A549 (cell line): ENCODE results near the gene IL20RA. TPM values are rescaled to one million over a fixed set of nuclear protein-coding genes. Genes with fewer than 3 reads are reported as not detected.

ENCODE experiments used
- ATAC-seq, 2 experiments: fragments of 200-7000 bp in 1 of 2; fragments of >200 bp in 1 of 2; cut with Nextera tagmentation in 1 of 2; cut with Tn5 transposase in 1 of 2; 3 replicates each; pipeline versions ENCODE4 v1.8.0 to v1.9.1; 2018 to 2020; ENCODE audit warnings: mild to moderate bottlenecking in 1 of 2, moderate library complexity in 1 of 2
- CTCF ChIA-PET: fragments of 300-600 bp; sonication (Branson Sonifier 250); formaldehyde crosslinking; extraction: SDS; loops from one replicate; lab custom pipeline; 2021; ENCODE audit warnings: antibody characterized with exemption, inconsistent platforms; lab: Yijun Ruan, JAX
- POLR2A ChIA-PET: fragments of 350-600 bp; formaldehyde crosslinking; extraction: SDS; loops from one replicate; lab custom pipeline; 2021; ENCODE audit warnings: antibody characterized with exemption, inconsistent platforms; lab: Yijun Ruan, JAX
- DNase-seq, 2 experiments: peaks; one replicate each; pipeline versions ENCODE4 v3.0.0 to v3.0.0-alpha.2; 2011 to 2016; ENCODE audit warnings: low read depth in 1 of 2, low spot score in 1 of 2
- FAIRE-seq: peaks from 2 replicates; lab custom pipeline; 2011; peaks lifted over from hg19 to GRCh38; lab: Jason Lieb, UNC
- H3K27ac ChIP-seq, 2 experiments: fragments of >200 bp; sonication (Bioruptor Twin); formaldehyde crosslinking; 3 replicates each; pipeline ENCODE4 v1.5.1; 2016 to 2017
- H3K4me1 ChIP-seq: fragments of >200 bp; sonication (Bioruptor Twin); formaldehyde crosslinking; 3 replicates; pipeline ENCODE4 v1.6.1; 2016
- H3K4me2 ChIP-seq: fragments of >200 bp; sonication (Bioruptor Twin); formaldehyde crosslinking; 3 replicates; pipeline ENCODE4 v1.6.1; 2016
- H3K4me3 ChIP-seq: fragments of >200 bp; sonication (Bioruptor Twin); formaldehyde crosslinking; 3 replicates; pipeline ENCODE4 v1.5.1; 2016
- H3K9me3 ChIP-seq: fragments of >200 bp; sonication (Bioruptor Twin); formaldehyde crosslinking; 3 replicates; pipeline ENCODE4 v1.6.1; 2016
- CBX8 ChIP-seq: fragments of 200-600 bp; sonication (generic); IDR thresholded peaks from 2 replicates; pipeline ENCODE4 v1.6.1; 2016
- CEBPB ChIP-seq, 2 experiments: fragments of >200 bp in 1 of 2; sonication (Bioruptor Twin) in 1 of 2; formaldehyde crosslinking in 1 of 2; IDR thresholded peaks; 2 replicates each; pipeline ENCODE4 v1.6.1; 2012 to 2016
- ESRRA ChIP-seq: fragments of 150-350 bp; IDR thresholded peaks from 2 replicates; pipeline ENCODE4 v1.6.1; 2014; ENCODE audit warnings: mild to moderate bottlenecking, low read length, borderline replicate concordance
- FOSB ChIP-seq: fragments of 250-450 bp; sonication (Bioruptor Pico); IDR thresholded peaks from 2 replicates; pipeline ENCODE4 v1.5.0; 2020; ENCODE audit warnings: mild to moderate bottlenecking, moderate library complexity
- FOSL2 ChIP-seq, 2 experiments: fragments of 450-650 bp in 1 of 2; fragments of >200 bp in 1 of 2; sonication (Bioruptor Twin) in 1 of 2; formaldehyde crosslinking; IDR thresholded peaks; 2 replicates each; pipeline versions ENCODE4 v1.5.0 to v1.6.1; 2016 to 2020; ENCODE audit warnings: mild to moderate bottlenecking in 1 of 2, moderate library complexity in 1 of 2
- GATA3 ChIP-seq: IDR thresholded peaks from 2 replicates; pipeline ENCODE4 v1.6.1; 2012; ENCODE audit warnings: borderline replicate concordance
- HOXA7 ChIP-seq: fragments of 250-450 bp; sonication (Bioruptor Pico); IDR thresholded peaks from 2 replicates; pipeline ENCODE4 v1.5.0; 2020; ENCODE audit warnings: mild to moderate bottlenecking, moderate library complexity
- HOXB13 ChIP-seq: fragments of 250-450 bp; sonication (Bioruptor Pico); IDR thresholded peaks from 2 replicates; pipeline ENCODE4 v1.5.0; 2020; ENCODE audit warnings: low read depth, mild to moderate bottlenecking, moderate library complexity
- KDM5A ChIP-seq: fragments of 200-600 bp; sonication (generic); IDR thresholded peaks from 2 replicates; pipeline ENCODE4 v1.6.1; 2016; ENCODE audit warnings: antibody characterized with exemption, mild to moderate bottlenecking
- NFE2L2 ChIP-seq: fragments of 150-350 bp; conservative IDR thresholded peaks from 2 replicates; pipeline ENCODE4 v1.6.1; 2014; ENCODE audit warnings: low read length
- NPAS2 ChIP-seq: fragments of 250-450 bp; sonication (Bioruptor Pico); IDR thresholded peaks from 2 replicates; pipeline ENCODE4 v1.8.0; 2022; ENCODE audit warnings: mild to moderate bottlenecking, moderate library complexity, borderline replicate concordance
- RARB ChIP-seq: fragments of 250-450 bp; sonication (Bioruptor Pico); IDR thresholded peaks from 2 replicates; pipeline ENCODE4 v1.8.0; 2021; ENCODE audit warnings: mild to moderate bottlenecking, moderate library complexity
- RFX5 ChIP-seq: fragments of 450-650 bp; IDR thresholded peaks from 2 replicates; pipeline ENCODE4 v1.7.1; 2014; ENCODE audit warnings: antibody characterized with exemption, mild to moderate bottlenecking, moderate library complexity
- RNF2 ChIP-seq: fragments of 200-600 bp; sonication (generic); IDR thresholded peaks from 2 replicates; pipeline ENCODE4 v1.6.1; 2016; ENCODE audit warnings: low read depth, mild to moderate bottlenecking, antibody characterized with exemption, moderate library complexity, borderline replicate concordance
- SREBF2 ChIP-seq: fragments of 450-650 bp; IDR thresholded peaks from 2 replicates; pipeline ENCODE4 v1.6.1; 2014; ENCODE audit warnings: mild to moderate bottlenecking, moderate library complexity
- TP53 ChIP-seq: fragments of 250-450 bp; sonication (Bioruptor Pico); IDR thresholded peaks from 2 replicates; pipeline ENCODE4 v1.5.0; 2021; ENCODE audit warnings: mild to moderate bottlenecking, moderate library complexity
- ZC3H11A ChIP-seq: fragments of 450-650 bp; IDR thresholded peaks from 2 replicates; pipeline ENCODE4 v1.6.1; 2014; ENCODE audit warnings: antibody characterized with exemption, mild to moderate bottlenecking
- WGBS: methylation state at CpG from one replicate; pipeline ENCODE4 v1.1.6; 2017; ENCODE audit errors: missing lambda C conversion rate; 5-methylcytosine and 5-hydroxymethylcytosine counted together
- polyA plus RNA-seq, 4 experiments: library from polyadenylated mRNA; depleted of rRNA in 3 of 4; stranded (reverse); fragments of >200 nt; fragmentation: RNase III in 1 of 4; extraction: RNeasy Plus Mini Kit Qiagen cat#74134 plus additional on column Dnase treatment in 1 of 4; gene quantifications; 2 replicates in 3 of 4; 3 replicates in 1 of 4; pipeline ENCODE4 v1.2.3, GENCODE V29; 2011 to 2017
- TF ChIP-seq, protein P1 (sequence below): fragments of 250-450 bp; sonication (Bioruptor Pico); IDR thresholded peaks from 2 replicates; pipeline ENCODE4 v1.5.0; 2021; ENCODE audit warnings: mild to moderate bottlenecking, moderate library complexity, borderline replicate concordance
- TF ChIP-seq, protein P2 (sequence below): fragments of >200 bp; sonication (Bioruptor Twin); formaldehyde crosslinking; IDR thresholded peaks from 2 replicates; pipeline ENCODE4 v1.6.1; 2016
- TF ChIP-seq, protein P3 (sequence below): fragments of >200 bp; sonication (Bioruptor Twin); formaldehyde crosslinking; IDR thresholded peaks from 3 replicates; pipeline ENCODE4 v1.6.1; 2016
- TF ChIP-seq, protein P4 (sequence below): fragments of 250-450 bp; sonication (Bioruptor Pico); IDR thresholded peaks from 2 replicates; pipeline ENCODE4 v1.5.0; 2020; ENCODE audit warnings: low read depth, mild to moderate bottlenecking, moderate library complexity

Gene IL20RA
- polyA plus RNA-seq, 2 of the 4 experiments (the other 2 are of a cell fraction): 0.08 TPM; not detected in 1

DNA sequence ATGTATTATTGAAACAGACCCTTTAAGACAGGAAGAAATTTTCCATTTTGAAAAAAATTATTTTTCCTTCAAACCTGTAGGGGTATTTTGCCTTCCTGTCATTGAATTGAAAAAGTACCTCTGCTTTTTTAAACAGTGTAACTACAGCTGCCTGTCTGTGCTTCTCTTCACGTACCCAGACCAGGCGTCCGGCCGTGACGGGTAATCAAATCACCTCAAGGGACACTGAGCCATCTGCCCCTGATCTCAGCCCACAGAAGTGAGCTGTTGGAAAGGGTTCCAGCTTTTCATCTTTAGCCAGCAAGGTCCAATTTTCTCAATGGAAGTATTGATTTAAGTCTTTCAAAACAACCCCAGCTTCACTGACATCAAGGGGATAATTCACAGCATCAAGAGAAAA, 64.7 kb downstream of the IL20RA start:
- no peak for FAIRE-seq
- CTCF ChIA-PET: interaction anchor here (1.5 kb wide), 1 partner anchor 34 kb away, joined by 3 read pairs; no protein-coding TSS in a partner anchor
- WGBS: 82% methylated on average over 5 of the region's 5 CpGs

DNA sequence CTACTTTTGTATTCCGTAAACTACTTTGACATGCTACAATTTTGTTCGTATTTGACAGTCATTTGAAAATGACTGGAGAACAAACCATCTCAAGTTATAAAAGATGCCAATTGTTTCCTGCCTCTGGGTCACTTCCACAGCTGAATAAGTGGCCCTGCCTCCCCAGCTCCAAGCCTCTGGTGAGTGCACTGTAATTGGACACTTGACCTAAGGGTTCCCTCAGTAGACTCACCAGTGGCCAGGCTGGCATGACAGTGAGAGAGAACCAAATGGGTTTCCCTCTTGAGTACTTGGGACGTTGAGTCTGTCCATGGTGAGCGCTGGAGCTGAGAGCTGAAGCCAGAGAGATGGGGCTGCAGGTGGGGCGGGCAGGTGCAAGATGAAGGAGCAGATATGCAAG, 65.6 kb downstream of the IL20RA start:
- CTCF ChIA-PET: no interaction called here
- POLR2A ChIA-PET: no interaction called here
- no peak overlapping the region for H3K4me2 ChIP-seq
- TF ChIP-seq NFE2L2: no peak
- no peak for TF ChIP-seq KDM5A
- TF ChIP-seq, protein P1, sequence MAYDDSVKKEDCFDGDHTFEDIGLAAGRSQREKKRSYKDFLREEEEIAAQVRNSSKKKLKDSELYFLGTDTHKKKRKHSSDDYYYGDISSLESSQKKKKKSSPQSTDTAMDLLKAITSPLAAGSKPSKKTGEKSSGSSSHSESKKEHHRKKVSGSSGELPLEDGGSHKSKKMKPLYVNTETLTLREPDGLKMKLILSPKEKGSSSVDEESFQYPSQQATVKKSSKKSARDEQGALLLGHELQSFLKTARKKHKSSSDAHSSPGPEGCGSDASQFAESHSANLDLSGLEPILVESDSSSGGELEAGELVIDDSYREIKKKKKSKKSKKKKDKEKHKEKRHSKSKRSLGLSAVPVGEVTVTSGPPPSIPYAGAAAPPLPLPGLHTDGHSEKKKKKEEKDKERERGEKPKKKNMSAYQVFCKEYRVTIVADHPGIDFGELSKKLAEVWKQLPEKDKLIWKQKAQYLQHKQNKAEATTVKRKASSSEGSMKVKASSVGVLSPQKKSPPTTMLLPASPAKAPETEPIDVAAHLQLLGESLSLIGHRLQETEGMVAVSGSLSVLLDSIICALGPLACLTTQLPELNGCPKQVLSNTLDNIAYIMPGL (CRISPR knock-in tag): no peak
- no peak for TF ChIP-seq CBX8
- ATAC-seq (no peak), FAIRE-seq (no peak), DNase-seq (no peak)
- no peaks in the 10 kb centered on the region for H3K4me1 ChIP-seq
- H3K27ac ChIP-seq: no peak overlapping the region
- no peaks in the 10 kb centered on the region for H3K9me3 ChIP-seq
- WGBS: 39% methylated on average over 5 of the region's 5 CpGs
- no peak overlapping the region for H3K4me3 ChIP-seq

More for the DNA sequence above, 64.7 kb downstream of the IL20RA start:
- no peak for DNase-seq
- H3K4me2 ChIP-seq: no peak overlapping the region
- no peak overlapping the region for H3K4me3 ChIP-seq
- no peak overlapping the region for H3K27ac ChIP-seq
- no peaks in the 10 kb centered on the region for H3K4me1 ChIP-seq
- no peaks in the 10 kb centered on the region for H3K9me3 ChIP-seq
- TF ChIP-seq, protein P2, sequence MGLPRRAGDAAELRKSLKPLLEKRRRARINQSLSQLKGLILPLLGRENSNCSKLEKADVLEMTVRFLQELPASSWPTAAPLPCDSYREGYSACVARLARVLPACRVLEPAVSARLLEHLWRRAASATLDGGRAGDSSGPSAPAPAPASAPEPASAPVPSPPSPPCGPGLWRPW: no peak
- TF ChIP-seq SREBF2 (no peak), KDM5A (no peak), RARB (CRISPR knock-in tag) (no peak), GATA3 (no peak), FOSB (CRISPR knock-in tag) (no peak), ZC3H11A (no peak), HOXA7 (CRISPR knock-in tag) (no peak), RNF2 (no peak), RFX5 (no peak), TP53 (CRISPR knock-in tag) (no peak)
- TF ChIP-seq, all 56 proteins: peak for 0
- no peak for ATAC-seq
- POLR2A ChIA-PET: no interaction called here

DNA sequence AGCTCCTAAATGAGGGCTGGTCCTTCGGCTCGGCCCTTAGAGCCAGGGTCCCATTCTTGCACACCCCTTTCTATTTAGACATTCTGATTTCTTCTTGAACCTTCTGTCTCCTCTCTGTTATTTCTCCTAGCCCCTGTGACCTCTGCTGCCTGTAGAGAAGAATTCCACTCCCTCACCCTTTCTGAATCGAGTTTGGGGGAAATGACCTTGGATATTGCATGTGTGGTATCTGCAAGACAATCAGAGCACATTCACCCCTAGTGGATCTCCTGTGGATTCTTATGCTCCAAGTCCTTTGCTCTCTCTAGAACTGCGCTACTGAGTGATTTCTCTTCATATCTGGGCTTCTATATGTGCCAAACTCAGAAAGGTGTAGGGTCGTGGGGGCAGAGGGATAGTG, 67.7 kb downstream of the IL20RA start:
- Histone ChIP-seq H3K4me1 (no peaks in the 10 kb centered on the region), H3K4me3 (no peak overlapping the region), H3K4me2 (no peak overlapping the region), H3K27ac (no peak overlapping the region), H3K9me3 (no peaks in the 10 kb centered on the region)
- DNase-seq (no peak), FAIRE-seq (no peak), ATAC-seq (no peak)
- TF ChIP-seq RNF2: no peak
- TF ChIP-seq, protein P3, sequence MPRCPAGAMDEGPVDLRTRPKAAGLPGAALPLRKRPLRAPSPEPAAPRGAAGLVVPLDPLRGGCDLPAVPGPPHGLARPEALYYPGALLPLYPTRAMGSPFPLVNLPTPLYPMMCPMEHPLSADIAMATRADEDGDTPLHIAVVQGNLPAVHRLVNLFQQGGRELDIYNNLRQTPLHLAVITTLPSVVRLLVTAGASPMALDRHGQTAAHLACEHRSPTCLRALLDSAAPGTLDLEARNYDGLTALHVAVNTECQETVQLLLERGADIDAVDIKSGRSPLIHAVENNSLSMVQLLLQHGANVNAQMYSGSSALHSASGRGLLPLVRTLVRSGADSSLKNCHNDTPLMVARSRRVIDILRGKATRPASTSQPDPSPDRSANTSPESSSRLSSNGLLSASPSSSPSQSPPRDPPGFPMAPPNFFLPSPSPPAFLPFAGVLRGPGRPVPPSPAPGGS: no peak
- TF ChIP-seq, protein P1 (CRISPR knock-in tag): no peak
- TF ChIP-seq CEBPB (IDR thresholded peaks at IDR 0.05): no peak
- no peak for TF ChIP-seq FOSL2 (IDR thresholded peaks at IDR 0.05)
- no peak for TF ChIP-seq FOSL2 (CRISPR knock-in tag; IDR thresholded peaks at IDR 0.05)
- no peak for TF ChIP-seq SREBF2
- TF ChIP-seq, protein P2: no peak
- no peak for TF ChIP-seq FOSB (CRISPR knock-in tag)
- TF ChIP-seq NPAS2 (CRISPR knock-in tag): no peak
- TF ChIP-seq, protein P4, sequence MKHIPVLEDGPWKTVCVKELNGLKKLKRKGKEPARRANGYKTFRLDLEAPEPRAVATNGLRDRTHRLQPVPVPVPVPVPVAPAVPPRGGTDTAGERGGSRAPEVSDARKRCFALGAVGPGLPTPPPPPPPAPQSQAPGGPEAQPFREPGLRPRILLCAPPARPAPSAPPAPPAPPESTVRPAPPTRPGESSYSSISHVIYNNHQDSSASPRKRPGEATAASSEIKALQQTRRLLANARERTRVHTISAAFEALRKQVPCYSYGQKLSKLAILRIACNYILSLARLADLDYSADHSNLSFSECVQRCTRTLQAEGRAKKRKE (CRISPR knock-in tag): no peak
- no peak for TF ChIP-seq HOXB13 (CRISPR knock-in tag)
- no peak for TF ChIP-seq CBX8
- no peak for TF ChIP-seq RFX5
- TF ChIP-seq ESRRA: no peak
- ChIA-PET POLR2A (no interaction called here), CTCF (interaction anchor here (1.3 kb wide), 1 partner anchor 13 kb away, joined by 3 read pairs; no protein-coding TSS in a partner anchor)
- 65% methylated on average over 5 of the region's 5 CpGs for WGBS
